ENCODE measurements around the gene PAIP2. TPM values are rescaled to one million over a fixed set of nuclear protein-coding genes. Genes with fewer than 3 reads are reported as not detected.

PAIP2 gene
- total RNA-seq, 1 experiment from 2014 or later = 119 TPM

DNA sequence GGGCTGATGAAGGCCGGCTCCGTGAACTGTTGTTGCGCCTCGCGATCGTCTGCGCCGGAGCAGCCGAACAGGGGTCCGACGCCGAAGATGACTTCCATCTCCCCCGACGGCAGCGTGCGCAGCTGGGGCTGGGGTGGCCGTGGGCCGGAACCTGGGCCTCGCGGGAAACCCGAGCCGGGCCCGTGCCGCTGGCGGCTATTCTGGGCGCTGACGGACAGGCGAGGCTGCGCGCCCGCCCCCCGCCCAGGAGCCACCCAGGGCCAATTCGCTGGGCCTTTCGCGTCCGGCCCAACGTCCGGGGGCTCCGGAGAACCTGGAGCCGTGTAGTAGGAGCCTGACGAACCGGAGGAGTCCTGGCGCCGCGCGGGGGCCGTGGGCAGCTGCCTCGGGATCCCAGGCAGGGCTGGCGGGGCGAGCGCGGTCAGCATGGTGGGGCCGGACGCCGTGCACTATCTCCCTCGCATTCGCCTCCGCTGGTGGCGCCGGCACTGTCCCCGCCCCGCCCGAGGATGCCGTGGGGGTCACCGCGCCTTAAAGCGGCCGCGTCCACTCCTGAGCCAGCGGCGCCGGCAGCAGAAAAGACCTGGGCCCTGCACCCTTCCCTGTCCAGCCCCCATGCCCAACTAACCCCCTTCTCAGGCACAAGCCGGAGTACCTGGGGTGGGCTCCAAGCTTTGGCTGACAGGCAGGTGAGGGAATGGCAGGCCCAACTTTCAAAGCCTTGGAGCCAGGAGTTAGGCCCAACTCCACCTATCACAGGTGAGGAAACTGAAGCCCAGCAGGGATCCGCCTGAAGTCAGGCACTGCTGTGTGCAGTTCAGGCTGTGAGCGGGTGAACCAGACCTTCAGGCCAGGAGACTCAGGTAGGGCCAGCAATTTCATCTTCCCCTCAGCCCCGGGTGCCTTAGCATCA, 53.3 kb downstream of the PAIP2 start, which contains the start of gene PROB1:
TSS of gene PROB1 (minus strand) at position 451 of the 913 bp plus-strand sequence. CDS start at position 428, 23 bp downstream.
- Histone ChIP-seq H3K27me3 (replicated peaks) (peaks cover 14% of the 10 kb centered on the region), H3K4me3 (no peak within 1 kb of the TSS), H3K9me3 (replicated peaks) (peaks cover 15% of the 10 kb centered on the region), H3K4me1 (replicated peaks) (peaks cover 32% of the 10 kb centered on the region), H3K36me3 (no peaks in the 10 kb centered on the region), H3K27ac (no peak within 1 kb of the TSS)
- no peak for DNase-seq (ENCODE audit: low read depth in 1 of 2, low spot score in 2 of 2)

DNA sequence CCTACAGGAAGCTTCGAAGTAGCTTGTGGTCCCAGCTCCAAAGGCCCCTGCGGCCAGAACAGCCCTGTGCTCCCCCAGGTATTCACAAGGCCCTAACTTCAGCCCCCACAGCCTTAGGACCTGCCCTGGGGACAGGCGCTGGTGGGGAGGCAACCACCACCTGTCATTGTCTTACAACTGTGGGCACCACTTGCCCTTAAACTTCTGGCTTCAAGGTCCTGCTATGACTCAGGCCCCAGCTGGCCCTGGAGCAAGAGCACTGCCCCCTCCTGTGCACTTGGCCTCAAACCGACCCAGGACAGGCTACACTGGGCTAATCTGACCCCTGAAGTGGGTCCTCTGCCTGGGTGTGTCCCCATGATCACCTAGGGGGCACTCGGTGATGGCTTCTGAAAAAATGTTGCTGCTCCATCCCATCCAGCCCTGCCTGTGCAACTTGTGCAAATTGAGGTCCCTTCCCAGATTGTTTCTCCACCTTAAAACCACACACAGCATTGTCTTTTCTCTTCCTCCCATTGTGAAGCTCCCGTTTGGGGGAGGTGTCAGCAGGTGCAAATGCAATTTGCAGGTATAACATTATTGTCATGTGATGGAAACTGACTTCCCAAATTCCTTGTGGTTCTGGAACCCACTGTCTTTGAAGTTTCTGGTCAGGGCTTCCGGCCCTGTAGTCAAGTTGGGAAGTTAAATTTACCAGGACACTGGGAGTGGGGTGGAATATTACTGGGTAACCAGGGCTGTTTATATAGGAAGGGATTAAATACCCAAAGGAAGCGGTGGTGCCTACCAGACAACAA, 54.4 kb downstream of the PAIP2 start:
- Histone ChIP-seq H3K4me3 (no peak overlapping the region), H3K36me3 (no peaks in the 10 kb centered on the region), H3K9me3 (replicated peaks) (peaks cover 15% of the 10 kb centered on the region), H3K27me3 (replicated peaks) (peaks cover 14% of the 10 kb centered on the region), H3K27ac (no peak overlapping the region), H3K4me1 (replicated peaks) (peaks cover 32% of the 10 kb centered on the region)
- DNase-seq (ENCODE audit: low read depth in 1 of 2, low spot score in 2 of 2) = no peak

DNA sequence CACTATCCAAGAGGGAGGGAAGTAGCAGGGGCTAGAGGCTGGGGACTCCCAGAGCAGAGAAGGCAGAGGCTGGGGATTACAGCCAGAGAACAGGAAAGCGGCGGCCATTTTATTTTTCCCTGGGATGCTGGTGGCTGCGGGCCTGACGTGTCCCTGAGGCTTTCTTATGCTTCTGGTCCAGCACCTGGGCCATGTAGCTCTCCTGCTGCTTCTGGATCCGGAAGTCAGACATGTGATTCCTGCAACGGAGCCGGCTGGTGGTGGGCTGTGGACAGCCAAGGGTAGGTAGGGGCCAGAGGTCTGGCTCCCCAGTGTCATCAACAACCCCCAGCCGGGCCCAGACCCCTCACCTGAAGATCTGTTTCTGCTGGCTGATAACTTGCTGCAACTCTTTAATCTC, 55.0 kb downstream of the PAIP2 start:
- Histone ChIP-seq H3K4me3 (no peak overlapping the region), H3K27ac (no peak overlapping the region), H3K36me3 (no peaks in the 10 kb centered on the region), H3K4me1 (replicated peaks) (peaks cover 28% of the 10 kb centered on the region), H3K9me3 (replicated peaks) (peaks cover 15% of the 10 kb centered on the region), H3K27me3 (replicated peaks) (peaks cover 14% of the 10 kb centered on the region)
- no peak for DNase-seq (ENCODE audit: low read depth in 1 of 2, low spot score in 2 of 2)

DNA sequence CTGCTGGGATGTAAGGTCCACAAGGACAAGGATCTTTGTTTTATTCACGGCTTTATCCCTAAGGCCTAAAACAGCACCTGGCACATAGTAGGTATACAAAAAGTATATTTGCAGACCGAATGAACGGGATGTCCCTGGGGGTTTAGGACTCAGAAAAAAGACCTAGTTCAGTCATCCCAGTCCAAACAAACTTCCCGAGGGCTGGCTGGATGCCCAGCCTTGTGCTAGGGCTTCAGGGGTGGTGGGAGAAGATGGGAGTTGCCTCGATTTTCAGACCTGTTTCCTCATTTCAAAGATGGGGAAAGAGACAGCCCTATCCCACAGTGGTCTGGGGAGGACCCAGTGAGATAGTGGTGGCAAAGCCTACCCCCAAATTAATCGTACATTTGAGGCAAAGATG, 56.3 kb downstream of the PAIP2 start:
- H3K36me3 ChIP-seq = no peaks in the 10 kb centered on the region
- no peak overlapping the region for H3K4me3 ChIP-seq
- H3K4me1 ChIP-seq (replicated peaks) = peaks cover 16% of the 10 kb centered on the region
- DNase-seq (ENCODE audit: low read depth in 1 of 2, low spot score in 2 of 2) = no peak
- H3K27me3 ChIP-seq (replicated peaks) = peaks cover 14% of the 10 kb centered on the region
- peaks cover 7% of the 10 kb centered on the region for H3K9me3 ChIP-seq (replicated peaks)
- H3K27ac ChIP-seq = no peak overlapping the region

DNA sequence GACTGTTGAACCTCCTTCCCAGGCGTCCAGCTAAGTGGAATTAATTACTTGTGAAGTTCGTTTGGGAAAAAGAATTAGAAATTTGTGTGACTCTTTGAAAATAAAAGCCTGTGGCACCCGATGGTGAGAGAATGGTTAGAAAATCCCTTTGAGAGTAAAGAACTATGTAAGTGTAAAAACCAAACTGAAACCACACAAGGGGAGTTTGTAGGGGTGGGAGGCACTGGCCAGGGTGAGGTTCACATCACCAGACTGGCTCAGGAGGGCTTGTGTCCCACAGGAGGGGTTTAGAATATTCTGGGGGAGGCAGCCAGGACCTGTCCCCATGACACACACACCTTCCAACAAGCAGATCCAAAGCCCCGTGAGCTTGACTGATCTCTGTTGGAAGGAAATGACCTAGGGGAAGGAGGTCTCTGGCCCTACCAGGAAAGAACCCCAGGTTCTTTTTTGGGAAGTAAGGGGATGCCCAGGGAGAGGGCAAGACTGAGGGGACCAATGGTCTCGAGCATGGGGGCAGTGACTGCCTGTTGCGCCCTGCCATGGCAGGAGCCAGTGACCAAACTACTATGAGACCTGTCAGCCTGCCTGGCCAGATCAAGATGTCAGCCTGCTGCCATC, 58.0 kb downstream of the PAIP2 start:
- DNase-seq (ENCODE audit: low read depth in 1 of 2, low spot score in 2 of 2) = no peak
- H3K4me1 ChIP-seq (replicated peaks) = peaks cover 9% of the 10 kb centered on the region
- H3K4me3 ChIP-seq = no peak overlapping the region
- H3K27me3 ChIP-seq (replicated peaks) = 0 out of 2 replicates have a peak, but pooled peaks cover 1% of the 10 kb centered on the region
- no peaks in the 10 kb centered on the region for H3K9me3 ChIP-seq (replicated peaks)
- no peaks in the 10 kb centered on the region for H3K36me3 ChIP-seq
- no peak overlapping the region for H3K27ac ChIP-seq

DNA sequence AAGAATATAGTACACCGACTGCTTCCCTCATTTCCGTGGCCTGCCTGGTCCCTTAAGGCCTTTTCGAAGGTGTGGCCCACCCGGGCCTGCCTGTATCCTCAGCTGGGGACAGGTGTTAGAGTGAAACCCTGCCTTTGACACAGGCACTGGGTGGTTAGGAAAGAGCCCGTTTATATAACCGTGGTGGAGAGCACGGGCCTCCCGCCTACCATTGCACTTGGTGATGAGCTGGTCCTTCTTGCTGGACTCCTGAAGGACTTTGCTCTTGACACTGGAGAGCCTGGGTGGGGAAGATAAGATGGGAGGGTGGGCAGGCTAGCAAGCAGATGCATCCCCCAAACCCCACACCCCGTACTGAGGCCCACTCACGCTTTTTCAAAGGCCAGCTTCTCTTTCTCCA, 59.9 kb downstream of the PAIP2 start:
- no peaks in the 10 kb centered on the region for H3K36me3 ChIP-seq
- DNase-seq (ENCODE audit: low read depth in 1 of 2, low spot score in 2 of 2) = no peak
- H3K4me1 ChIP-seq (replicated peaks) = peaks cover 9% of the 10 kb centered on the region
- H3K4me3 ChIP-seq = no peak overlapping the region
- H3K9me3 ChIP-seq (replicated peaks) = no peaks in the 10 kb centered on the region
- H3K27ac ChIP-seq = no peak overlapping the region
- no peaks in the 10 kb centered on the region for H3K27me3 ChIP-seq (replicated peaks)

DNA sequence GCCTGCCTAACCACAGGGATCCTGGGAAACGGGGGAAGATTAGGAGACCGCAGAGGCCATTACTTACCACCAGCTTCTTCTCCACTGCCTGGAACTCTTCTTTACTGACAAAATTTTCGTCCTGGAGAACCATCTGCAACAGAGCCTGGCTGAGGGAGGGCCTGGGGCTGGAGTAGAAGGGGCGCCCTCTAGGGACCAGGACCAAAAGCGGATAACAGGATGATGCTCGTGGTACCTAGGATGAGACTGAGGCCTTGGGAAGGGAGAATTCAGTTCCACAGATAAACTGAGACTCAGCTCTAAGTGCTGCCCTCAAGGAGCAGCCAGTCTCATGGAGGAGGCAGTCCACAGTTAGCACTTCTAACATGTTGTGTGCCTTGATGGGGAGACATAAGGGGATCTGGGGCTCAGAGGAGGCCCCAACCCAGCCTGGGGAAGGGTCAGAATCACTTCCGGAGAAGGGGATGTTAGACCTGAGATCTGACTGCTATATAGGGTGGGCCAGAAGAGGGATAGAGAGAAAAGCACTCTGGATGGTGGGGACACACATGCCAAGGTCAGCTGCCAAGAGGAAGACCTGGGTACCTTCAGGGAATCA, 61.0 kb downstream of the PAIP2 start:
- H3K4me3 ChIP-seq = no peak overlapping the region
- DNase-seq (ENCODE audit: low read depth in 1 of 2, low spot score in 2 of 2) = peak; percentile 27 to 58
- H3K27ac ChIP-seq = no peak overlapping the region
- H3K27me3 ChIP-seq (replicated peaks) = no peaks in the 10 kb centered on the region
- H3K36me3 ChIP-seq = no peaks in the 10 kb centered on the region
- peaks cover 9% of the 10 kb centered on the region for H3K4me1 ChIP-seq (replicated peaks)
- no peaks in the 10 kb centered on the region for H3K9me3 ChIP-seq (replicated peaks)

DNA sequence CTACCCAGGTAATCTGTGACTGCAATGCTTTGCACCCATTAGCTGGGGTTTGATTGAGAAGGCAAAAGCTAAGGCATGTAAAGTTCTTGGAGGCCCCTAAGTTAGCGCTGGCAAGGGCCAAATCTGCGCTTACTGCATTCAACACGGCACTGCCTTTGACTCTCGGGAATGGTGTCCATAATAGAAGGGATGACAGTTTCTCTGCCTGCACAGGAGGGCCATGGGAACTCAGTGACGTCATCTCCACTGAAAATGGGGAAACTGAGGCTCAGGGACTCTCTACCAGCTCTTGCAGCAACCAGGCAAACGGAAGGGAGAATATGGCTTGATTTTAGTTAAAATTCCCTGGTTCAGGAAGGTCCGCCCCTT, 61.7 kb downstream of the PAIP2 start:
- Histone ChIP-seq H3K4me1 (replicated peaks) (peaks cover 9% of the 10 kb centered on the region), H3K9me3 (replicated peaks) (no peaks in the 10 kb centered on the region), H3K27me3 (replicated peaks) (no peaks in the 10 kb centered on the region), H3K4me3 (peak overlapping the region; percentile 43), H3K36me3 (no peaks in the 10 kb centered on the region), H3K27ac (peak overlapping the region; percentile 50)
- no peak for DNase-seq (ENCODE audit: low read depth in 1 of 2, low spot score in 2 of 2)

DNA sequence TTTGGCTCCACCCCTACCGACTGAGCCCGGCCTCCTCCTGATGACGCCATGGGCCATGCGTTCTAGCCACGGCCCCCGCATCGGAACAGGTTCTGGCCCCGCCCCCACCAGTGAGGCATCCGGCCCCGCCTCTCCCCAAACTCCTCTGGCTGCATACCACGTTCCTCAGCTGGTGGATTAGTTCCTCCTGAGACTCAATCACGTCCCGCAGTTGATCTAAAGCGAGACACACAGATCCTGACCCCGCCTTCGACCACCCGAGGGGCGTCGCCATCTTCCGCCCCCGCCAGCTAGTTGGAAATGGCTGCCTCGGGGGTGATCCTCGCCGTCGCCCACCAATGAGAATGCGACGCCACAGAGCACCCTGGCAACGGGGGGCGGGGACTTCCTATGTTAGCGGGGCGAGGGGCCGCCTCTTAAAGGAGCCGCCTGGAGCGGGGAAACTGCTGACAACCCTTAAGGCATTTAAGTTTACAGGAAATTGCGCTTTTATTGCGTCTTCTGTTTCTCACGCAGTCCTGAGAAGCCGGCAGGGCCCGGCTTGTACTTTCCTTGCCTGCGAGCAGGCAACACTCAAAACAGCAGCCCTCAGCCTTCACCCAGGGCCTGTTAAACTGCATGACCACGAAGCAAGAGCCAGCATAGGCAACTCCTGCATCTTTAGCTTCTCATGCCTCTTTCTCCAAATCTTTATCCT, 62.3 kb downstream of the PAIP2 start, which contains the start of gene SPATA24:
TSS of gene SPATA24 (minus strand) at position 303 of the 697 bp plus-strand sequence. CDS start at position 274, 29 bp downstream.
- DNase-seq (ENCODE audit: low read depth in 1 of 2, low spot score in 2 of 2) = peak; percentile 99
- Histone ChIP-seq H3K27ac (peak within 1 kb of the TSS; percentile 50), H3K4me3 (peak within 1 kb of the TSS; percentile 43), H3K36me3 (no peaks in the 10 kb centered on the region), H3K4me1 (replicated peaks) (peaks cover 9% of the 10 kb centered on the region), H3K9me3 (replicated peaks) (no peaks in the 10 kb centered on the region), H3K27me3 (replicated peaks) (no peaks in the 10 kb centered on the region)

DNA sequence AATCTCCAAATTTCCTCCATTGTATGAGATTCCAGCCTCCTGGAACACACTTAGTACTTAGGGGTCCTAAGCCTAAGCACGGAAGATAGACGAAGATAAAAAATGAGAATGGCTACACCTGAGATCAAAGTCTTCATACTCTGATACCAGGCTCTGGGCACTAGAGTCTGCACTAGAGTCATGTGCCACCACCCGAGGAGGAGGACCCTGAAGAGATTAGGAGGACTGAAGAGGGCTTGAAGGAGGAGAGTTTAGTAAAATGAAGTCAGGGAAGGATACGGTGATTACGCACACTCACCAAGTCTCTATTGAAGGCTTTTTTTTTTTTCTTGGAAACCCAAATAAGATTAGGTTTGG, 62.8 kb downstream of the PAIP2 start:
- Histone ChIP-seq H3K27ac (peak overlapping the region; percentile 50), H3K4me1 (replicated peaks) (peaks cover 9% of the 10 kb centered on the region), H3K4me3 (peak overlapping the region; percentile 43), H3K27me3 (replicated peaks) (no peaks in the 10 kb centered on the region), H3K9me3 (replicated peaks) (no peaks in the 10 kb centered on the region), H3K36me3 (no peaks in the 10 kb centered on the region)
- no peak for DNase-seq (ENCODE audit: low read depth in 1 of 2, low spot score in 2 of 2)

DNA sequence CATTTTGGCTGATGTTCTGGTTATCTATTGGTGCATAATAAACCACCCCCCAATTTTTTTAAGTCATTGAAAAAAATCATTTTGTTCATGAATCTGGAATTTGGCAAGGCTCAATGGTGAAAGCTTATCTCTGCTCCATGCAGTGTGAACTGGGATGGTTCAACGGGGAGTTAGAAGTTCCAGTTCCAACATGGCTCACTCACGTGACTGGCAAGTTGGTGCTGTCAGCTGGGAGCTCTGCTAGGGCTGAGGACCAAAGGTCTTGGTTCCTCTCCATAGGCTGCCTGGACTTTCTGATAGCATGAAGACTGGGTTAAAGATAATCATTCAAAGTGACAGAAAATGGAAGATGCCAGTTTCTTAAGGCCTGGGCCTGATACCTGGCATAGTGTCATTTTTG, 65.3 kb downstream of the PAIP2 start:
- H3K36me3 ChIP-seq = no peaks in the 10 kb centered on the region
- no peak overlapping the region for H3K27ac ChIP-seq
- H3K9me3 ChIP-seq (replicated peaks) = no peaks in the 10 kb centered on the region
- no peak for DNase-seq (ENCODE audit: low read depth in 1 of 2, low spot score in 2 of 2)
- no peaks in the 10 kb centered on the region for H3K27me3 ChIP-seq (replicated peaks)
- H3K4me3 ChIP-seq = no peak overlapping the region
- H3K4me1 ChIP-seq (replicated peaks) = peaks cover 9% of the 10 kb centered on the region

DNA sequence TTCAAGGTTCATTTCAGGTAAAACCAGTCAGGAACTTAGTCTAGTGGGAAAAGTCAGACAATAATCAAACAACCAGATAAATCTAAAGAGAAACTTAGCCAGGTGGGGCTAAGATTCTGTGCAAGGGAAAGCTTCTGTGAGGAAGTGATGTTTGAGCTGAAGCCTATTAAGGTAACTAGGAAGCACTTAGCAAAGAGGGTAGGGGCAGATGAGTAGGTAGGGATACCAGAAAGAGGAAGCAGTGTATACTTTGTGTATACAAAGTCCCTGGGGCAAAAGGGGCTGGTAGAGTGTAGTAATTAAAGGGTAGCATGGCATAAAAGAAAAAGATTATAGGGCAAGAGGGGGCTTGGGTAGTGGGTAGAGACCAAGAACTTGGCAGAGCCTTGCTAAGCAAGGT, 65.9 kb downstream of the PAIP2 start:
- Histone ChIP-seq H3K36me3 (no peaks in the 10 kb centered on the region), H3K9me3 (replicated peaks) (no peaks in the 10 kb centered on the region), H3K27me3 (replicated peaks) (no peaks in the 10 kb centered on the region), H3K4me1 (replicated peaks) (peaks cover 9% of the 10 kb centered on the region), H3K4me3 (no peak overlapping the region), H3K27ac (no peak overlapping the region)
- DNase-seq (ENCODE audit: low read depth in 1 of 2, low spot score in 2 of 2) = no peak

DNA sequence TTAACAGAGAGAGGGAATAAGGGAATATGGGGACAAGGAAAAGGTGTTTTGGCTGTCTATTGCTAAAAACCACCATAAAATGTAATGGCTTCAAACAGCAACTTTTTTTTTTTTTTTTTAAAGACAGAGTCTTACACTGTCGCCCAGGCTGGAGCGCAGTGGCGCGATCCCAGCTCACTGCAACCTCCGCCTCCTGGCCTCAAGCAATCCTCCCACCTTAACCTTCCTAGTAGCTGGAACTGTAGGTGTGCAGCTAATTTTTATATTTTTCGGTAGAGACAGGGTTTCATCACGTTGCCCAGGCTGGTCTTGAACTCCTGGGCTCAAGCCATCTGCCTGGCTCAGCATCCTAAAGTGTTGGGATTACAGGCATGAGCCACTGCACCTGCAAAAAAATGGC, 66.5 kb downstream of the PAIP2 start:
- no peaks in the 10 kb centered on the region for H3K9me3 ChIP-seq (replicated peaks)
- H3K4me1 ChIP-seq (replicated peaks) = peaks cover 7% of the 10 kb centered on the region
- no peak overlapping the region for H3K27ac ChIP-seq
- H3K27me3 ChIP-seq (replicated peaks) = no peaks in the 10 kb centered on the region
- H3K36me3 ChIP-seq = no peaks in the 10 kb centered on the region; the same call in 1 of the 2 replicates
- no peak overlapping the region for H3K4me3 ChIP-seq
- no peak for DNase-seq (ENCODE audit: low read depth in 1 of 2, low spot score in 2 of 2)

Data from SJSA1 (cell line).